Endothelial cell of umbilical vein (primary cell): ENCODE results near the gene FBXO3. TPM values are rescaled to one million over a fixed set of nuclear protein-coding genes. Genes with fewer than 3 reads are reported as not detected.

Experiments used
- BruUV-seq: library from RNA; stranded (reverse); fragments of 400-500 nt; replicated peaks from 2 replicates; lab custom pipeline; 2021; lab: Mats Ljungman, UMichigan
- CTCF ChIA-PET: fragments of 300-600, 350-600 bp; sonication (Branson Sonifier 250); formaldehyde crosslinking; loops from one replicate; lab custom pipeline; 2021; ENCODE audit warnings: antibody characterized with exemption, inconsistent platforms; lab: Charles Lee
- POLR2A ChIA-PET: fragments of 300-600, 350-600 bp; sonication (Branson Sonifier 250); formaldehyde crosslinking; loops from one replicate; lab custom pipeline; 2021; ENCODE audit warnings: antibody characterized with exemption, inconsistent platforms; lab: Charles Lee
- DNase-seq: peaks from one replicate; pipeline ENCODE4 v3.0.0-alpha.2; 2011; ENCODE audit warnings: low read depth, low spot score
- FAIRE-seq: peaks from 2 replicates; lab custom pipeline; 2011; peaks lifted over from hg19 to GRCh38; lab: Jason Lieb, UNC
- H2AFZ ChIP-seq: 2 replicates; pipeline ENCODE4 v1.6.0; 2012; ENCODE audit warnings: low read depth, low read length, control low read depth, inconsistent platforms
- H3K27ac ChIP-seq: 2 replicates; pipeline ENCODE4 v1.5.1; 2011; ENCODE audit warnings: low read depth, mild to moderate bottlenecking, control low read depth, low read length, moderate library complexity; ENCODE audit not compliant: insufficient read depth
- H3K27me3 ChIP-seq, 2 experiments: 2 replicates each; pipeline versions ENCODE4 v1.6.0 to v1.6.1; 2011; ENCODE audit warnings: low read length in 2 of 2, mixed read lengths in 1 of 2; ENCODE audit not compliant: control insufficient read depth in 2 of 2, insufficient read depth in 2 of 2
- H3K36me3 ChIP-seq, 2 experiments: 2 replicates in 1 of 2; 3 replicates in 1 of 2; pipeline ENCODE4 v1.5.1; 2011; ENCODE audit warnings: low read length in 2 of 2, mild to moderate bottlenecking in 1 of 2, moderate library complexity in 1 of 2; ENCODE audit not compliant: control insufficient read depth in 2 of 2, insufficient read depth in 2 of 2; ENCODE audit errors: extremely low read depth in 1 of 2
- H3K4me1 ChIP-seq: 3 replicates; pipeline ENCODE4 v1.5.1; 2011; ENCODE audit warnings: mild to moderate bottlenecking, low read length; ENCODE audit not compliant: control insufficient read depth, insufficient read depth; ENCODE audit errors: extremely low read depth
- H3K4me2 ChIP-seq: 2 replicates; pipeline ENCODE4 v1.6.1; 2011; ENCODE audit warnings: low read length, control low read depth, mixed read lengths; ENCODE audit not compliant: insufficient read depth
- H3K4me3 ChIP-seq, 3 experiments: fragments of 200-600 bp in 1 of 3; sonication (generic), shearing (Covaris generic) in 1 of 3; replicated peaks in 1 of 3; 2 replicates each; pipeline ENCODE4 v1.5.1; 2011 to 2016; ENCODE audit warnings: control low read depth in 3 of 3, low read length in 3 of 3, mild to moderate bottlenecking in 2 of 3, inconsistent platforms in 1 of 3, low read depth in 1 of 3, moderate library complexity in 1 of 3; ENCODE audit not compliant: insufficient read depth in 1 of 3
- H3K79me2 ChIP-seq: 2 replicates; pipeline ENCODE4 v1.6.0; 2012; ENCODE audit warnings: low read length, inconsistent platforms; ENCODE audit not compliant: control insufficient read depth, insufficient read depth
- H3K9ac ChIP-seq: replicated peaks from 2 replicates; pipeline ENCODE3; 2011; ENCODE audit warnings: low read length, control low read depth; ENCODE audit not compliant: insufficient read depth; ENCODE audit errors: extremely low read depth
- H3K9me1 ChIP-seq: replicated peaks from 3 replicates; pipeline ENCODE4 v1.6.0; 2011; ENCODE audit warnings: mild to moderate bottlenecking, low read length; ENCODE audit not compliant: control insufficient read depth, insufficient read depth; ENCODE audit errors: extremely low read depth
- H3K9me3 ChIP-seq: replicated peaks from 2 replicates; pipeline ENCODE4 v1.5.1; 2012; ENCODE audit warnings: low read length, inconsistent platforms; ENCODE audit not compliant: control insufficient read depth, insufficient read depth
- H4K20me1 ChIP-seq: replicated peaks from 2 replicates; pipeline ENCODE3; 2011; ENCODE audit warnings: mild to moderate bottlenecking, low read length; ENCODE audit not compliant: control insufficient read depth, insufficient read depth; ENCODE audit errors: extremely low read depth
- EZH2 ChIP-seq: IDR thresholded peaks from 2 replicates; pipeline ENCODE4 v1.6.1; 2012; ENCODE audit warnings: borderline replicate concordance, low read depth, mild to moderate bottlenecking, moderate library complexity, low read length, inconsistent platforms; ENCODE audit not compliant: severe bottlenecking
- FOS ChIP-seq: IDR thresholded peaks from 2 replicates; pipeline ENCODE4 v1.6.1; 2011; ENCODE audit warnings: mild to moderate bottlenecking, low read length, moderate library complexity, borderline replicate concordance; ENCODE audit not compliant: insufficient read depth
- GATA2 ChIP-seq: IDR thresholded peaks from 2 replicates; pipeline ENCODE4 v1.7.0; 2011; ENCODE audit warnings: low read depth, mild to moderate bottlenecking, moderate library complexity, mixed read lengths, low read length; ENCODE audit not compliant: insufficient read length, insufficient read depth
- JUN ChIP-seq: IDR thresholded peaks from 2 replicates; pipeline ENCODE4 v1.6.1; 2011; ENCODE audit warnings: borderline replicate concordance, low read depth; ENCODE audit not compliant: insufficient read length, insufficient read depth
- MYC ChIP-seq: IDR thresholded peaks from one replicate; pipeline ENCODE4 v1.6.1; 2011; ENCODE audit warnings: mild to moderate bottlenecking, low read depth, low read length
- POLR2A ChIP-seq: IDR thresholded peaks from 2 replicates; pipeline ENCODE4 v1.6.1; 2012; ENCODE audit warnings: low read depth, mild to moderate bottlenecking, control low read depth, low read length
- POLR2AphosphoS5 ChIP-seq: IDR thresholded peaks from 2 replicates; pipeline ENCODE4 v1.6.1; 2012; ENCODE audit warnings: low read depth, mild to moderate bottlenecking, control low read depth, low read length, moderate library complexity; ENCODE audit not compliant: insufficient read depth
- dilution Hi-C: fragments of 300-500 bp; cut with MboI; formaldehyde crosslinking; loops from one replicate; pipeline ENCODE4 v1.15.0; 2019; ENCODE audit warnings: low sequenced_read_pairs; ENCODE audit not compliant: extremely low pct_ligation_motif_present
- intact Hi-C: fragments of 100-400 bp; cut with micrococcal nuclease; formaldehyde crosslinking; loops from one replicate; pipeline ENCODE4 v1.10.0; 2022
- polyA plus RNA-seq, 4 experiments: library from polyadenylated mRNA; depleted of rRNA in 3 of 4; stranded (reverse) in 3 of 4; unstranded in 1 of 4; fragments of >200 nt; gene quantifications; 2 replicates each; pipeline versions ENCODE4 v1.2.1 to v1.2.3, GENCODE V29; 2011 to 2012; ENCODE audit warnings: missing spikeins in 1 of 4
- total RNA-seq: library from RNA; stranded (reverse); gene quantifications from 2 replicates; pipeline ENCODE4 v1.2.3, GENCODE V29; 2021
- TF ChIP-seq, protein P1 (sequence below): IDR thresholded peaks from 2 replicates; pipeline ENCODE4 v1.6.1; 2011; ENCODE audit not compliant: insufficient read depth, insufficient read length
- TF ChIP-seq, protein P2 (sequence below), 2 donors: IDR thresholded peaks; 1 replicate in 1 of 2; 2 replicates in 1 of 2; pipeline ENCODE4 v1.5.1; 2011; ENCODE audit warnings: low read length in 2 of 2, mild to moderate bottlenecking in 2 of 2, moderate library complexity in 2 of 2, control low read depth in 1 of 2, inconsistent platforms in 1 of 2, low read depth in 1 of 2; ENCODE audit not compliant: insufficient read depth in 1 of 2; ENCODE audit errors: extremely low read depth in 1 of 2

The FBXO3 gene
- total and polyA plus RNA-seq, 2 donors (not counting 3 experiments of a cell fraction or from before 2014, with no cell fraction given) = 18.0 to 23.1 TPM

DNA sequence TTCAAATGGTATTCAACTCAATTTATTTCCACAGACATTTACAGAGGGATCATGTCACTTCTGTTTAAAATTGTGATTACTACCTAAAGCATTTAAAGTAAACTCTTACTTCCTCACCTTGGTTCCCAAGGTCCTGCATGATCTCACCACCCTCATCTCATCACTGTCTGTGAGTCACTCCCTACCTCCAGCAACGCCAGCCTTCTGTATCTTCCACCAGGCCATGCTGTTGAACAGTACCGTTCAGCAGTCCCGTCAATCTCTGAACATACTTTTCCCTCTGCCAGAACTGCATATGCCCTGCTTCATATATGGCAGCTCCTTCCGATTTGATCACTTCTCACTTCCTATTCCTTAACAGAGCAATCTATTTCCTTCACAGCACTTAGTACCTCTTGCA, 2.0 kb downstream of the FBXO3 start:
- Histone ChIP-seq H3K36me3 (no peaks in the 10 kb centered on the region), H3K9me3 (no peaks in the 10 kb centered on the region), H3K4me3 (no peak overlapping the region), H3K9ac (no peak overlapping the region), H4K20me1 (no peaks in the 10 kb centered on the region), H2AFZ (no peak overlapping the region), H3K9me1 (no peaks in the 10 kb centered on the region), H3K4me1 (peaks cover 12% of the 10 kb centered on the region), H3K27me3 (peaks cover 7 to 8% of the 10 kb centered on the region in 2 experiments), H3K79me2 (peaks cover 14% of the 10 kb centered on the region), H3K4me2 (no peak overlapping the region), H3K27ac (no peak overlapping the region)
- TF ChIP-seq POLR2A = no peak
- TF ChIP-seq, protein P1, sequence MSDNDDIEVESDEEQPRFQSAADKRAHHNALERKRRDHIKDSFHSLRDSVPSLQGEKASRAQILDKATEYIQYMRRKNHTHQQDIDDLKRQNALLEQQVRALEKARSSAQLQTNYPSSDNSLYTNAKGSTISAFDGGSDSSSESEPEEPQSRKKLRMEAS = no peak
- no peak for TF ChIP-seq EZH2
- TF ChIP-seq, protein P2, sequence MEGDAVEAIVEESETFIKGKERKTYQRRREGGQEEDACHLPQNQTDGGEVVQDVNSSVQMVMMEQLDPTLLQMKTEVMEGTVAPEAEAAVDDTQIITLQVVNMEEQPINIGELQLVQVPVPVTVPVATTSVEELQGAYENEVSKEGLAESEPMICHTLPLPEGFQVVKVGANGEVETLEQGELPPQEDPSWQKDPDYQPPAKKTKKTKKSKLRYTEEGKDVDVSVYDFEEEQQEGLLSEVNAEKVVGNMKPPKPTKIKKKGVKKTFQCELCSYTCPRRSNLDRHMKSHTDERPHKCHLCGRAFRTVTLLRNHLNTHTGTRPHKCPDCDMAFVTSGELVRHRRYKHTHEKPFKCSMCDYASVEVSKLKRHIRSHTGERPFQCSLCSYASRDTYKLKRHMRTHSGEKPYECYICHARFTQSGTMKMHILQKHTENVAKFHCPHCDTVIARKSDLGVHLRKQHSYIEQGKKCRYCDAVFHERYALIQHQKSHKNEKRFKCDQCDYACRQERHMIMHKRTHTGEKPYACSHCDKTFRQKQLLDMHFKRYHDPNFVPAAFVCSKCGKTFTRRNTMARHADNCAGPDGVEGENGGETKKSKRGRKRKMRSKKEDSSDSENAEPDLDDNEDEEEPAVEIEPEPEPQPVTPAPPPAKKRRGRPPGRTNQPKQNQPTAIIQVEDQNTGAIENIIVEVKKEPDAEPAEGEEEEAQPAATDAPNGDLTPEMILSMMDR (IDR thresholded peaks at IDR 0.05; ENCODE audit: extremely low read depth in 1 of 2, insufficient read depth in 1 of 2, low read depth in 1 of 2, low read length in 2 of 2) = no peak
- TF ChIP-seq JUN = no peak
- no peak for TF ChIP-seq POLR2AphosphoS5
- no peak for TF ChIP-seq FOS
- TF ChIP-seq GATA2 = no peak
- TF ChIP-seq MYC = no peak
- DNase-seq (no peak), FAIRE-seq (no peak)
- dilution Hi-C loops (no loop called here), intact Hi-C loops (no loop called here)
- ChIA-PET CTCF (interaction anchor here (0.7 to 1.6 kb wide), 3 partner anchors 11 to 35 kb away, joined by 3 to 5 read pairs (median 4); no protein-coding TSS in a partner anchor), POLR2A (no interaction called here)
- no TSS peak for BruUV-seq
